Esophagus (tissue), 2 donors: ENCODE results near the gene SFT2D3. TPM values are rescaled to one million over a fixed set of nuclear protein-coding genes. Genes with fewer than 3 reads are reported as not detected.

Source experiments
- H3K27ac ChIP-seq, 2 donors: one replicate each; pipeline ENCODE4 v1.5.1; 2013; ENCODE audit warnings: low read depth in 2 of 2, mild to moderate bottlenecking in 2 of 2, inconsistent platforms in 1 of 2, low read length in 1 of 2, moderate library complexity in 1 of 2
- H3K27me3 ChIP-seq, 2 donors: one replicate each; pipeline ENCODE4 v1.6.1; 2013; ENCODE audit warnings: low read length in 2 of 2, control low read depth in 1 of 2, mild to moderate bottlenecking in 1 of 2; ENCODE audit not compliant: insufficient read depth in 2 of 2, control insufficient read depth in 1 of 2
- H3K36me3 ChIP-seq, 2 donors: one replicate each; pipeline ENCODE4 v1.6.1; 2013; ENCODE audit warnings: low read length in 1 of 2; ENCODE audit not compliant: control insufficient read depth in 2 of 2, insufficient read depth in 2 of 2
- H3K4me1 ChIP-seq, 2 donors: one replicate each; pipeline ENCODE4 v1.6.1; 2013; ENCODE audit warnings: low read length in 1 of 2; ENCODE audit not compliant: control insufficient read depth in 2 of 2, insufficient read depth in 2 of 2
- H3K4me3 ChIP-seq, 2 donors: one replicate each; pipeline ENCODE4 v1.5.1; 2013; ENCODE audit warnings: low read length in 2 of 2, mild to moderate bottlenecking in 2 of 2, low read depth in 1 of 2, moderate library complexity in 1 of 2
- H3K9me3 ChIP-seq, 2 donors: one replicate each; pipeline ENCODE4 v1.6.1; 2013; ENCODE audit warnings: mild to moderate bottlenecking in 2 of 2, low read depth in 1 of 2, low read length in 1 of 2, moderate library complexity in 1 of 2; ENCODE audit not compliant: control insufficient read depth in 2 of 2, insufficient read depth in 1 of 2
- WGBS, 2 donors: extraction: QIAGEN DNeasy Blood & Tissue Kit; methylation state at CpG; one replicate each; pipeline ENCODE4 v1.1.7; 2013; 5-methylcytosine and 5-hydroxymethylcytosine counted together
- polyA plus RNA-seq, 2 donors: library from polyadenylated mRNA; stranded (reverse); fragments of 200-250 nt; gene quantifications; one replicate each; pipeline ENCODE4 v1.2.3, GENCODE V29; 2013
- donor health status: healthy with polysubstance abuse.
- donor health status: Bipolar disorder and iron deficiency.

Gene SFT2D3
- polyA plus RNA-seq, 2 donors, result 3.8 to 4.2 TPM

- no peak overlapping the region for H3K4me3 ChIP-seq
- H3K27me3 ChIP-seq, result no peaks in the 10 kb centered on the region
- peaks cover 5 to 7% of the 10 kb centered on the region in 2 donors for H3K36me3 ChIP-seq
- 86% methylated on average over 17 of the region's 17 CpGs for WGBS, 2 donors
- peak overlapping the region in 1 of 2 donors; percentile 27 for H3K27ac ChIP-seq
- H3K4me1 ChIP-seq, result peaks cover 0 to 20% of the 10 kb centered on the region in 2 donors
- no peaks in the 10 kb centered on the region for H3K9me3 ChIP-seq
These were observed 44.1 kb upstream of the SFT2D3 start for GRCh38 chr2:127657232-127657595.

GRCh38 chr2:127658146-127658545, 43.2 kb upstream of the SFT2D3 start:
- Histone ChIP-seq H3K36me3 (peaks cover 5 to 7% of the 10 kb centered on the region in 2 donors), H3K4me3 (no peak overlapping the region), H3K27me3 (no peaks in the 10 kb centered on the region), H3K27ac (peak overlapping the region in 1 of 2 donors; percentile 75), H3K9me3 (no peaks in the 10 kb centered on the region), H3K4me1 (peaks cover 0 to 24% of the 10 kb centered on the region in 2 donors)
- WGBS, 2 donors, result 84 to 91% methylated on average over 6 of the region's 6 CpGs

GRCh38 chr2:127658641-127659407, 42.5 kb upstream of the SFT2D3 start:
- H3K27ac ChIP-seq, result peak overlapping the region; percentile 49 to 75
- H3K9me3 ChIP-seq, result no peaks in the 10 kb centered on the region
- H3K4me1 ChIP-seq, result peaks cover under 1 to 25% of the 10 kb centered on the region in 2 donors
- peaks cover 5 to 6% of the 10 kb centered on the region in 2 donors for H3K36me3 ChIP-seq
- H3K4me3 ChIP-seq, result no peak overlapping the region
- WGBS, 2 donors, result 82 to 83% methylated on average over 20 of the region's 20 CpGs
- H3K27me3 ChIP-seq, result no peaks in the 10 kb centered on the region

GRCh38 chr2:127659408-127660290, 41.6 kb upstream of the SFT2D3 start:
- peaks cover 0 to 5% of the 10 kb centered on the region in 2 donors for H3K36me3 ChIP-seq
- no peak overlapping the region for H3K4me3 ChIP-seq
- peak overlapping the region; percentile 49 to 75 for H3K27ac ChIP-seq
- WGBS, 2 donors, result 56 to 70% methylated on average over 14 of the region's 14 CpGs
- H3K9me3 ChIP-seq, result no peaks in the 10 kb centered on the region
- H3K4me1 ChIP-seq, result peaks cover 6 to 25% of the 10 kb centered on the region in 2 donors
- H3K27me3 ChIP-seq, result no peaks in the 10 kb centered on the region

GRCh38 chr2:127660291-127660578, 41.1 kb upstream of the SFT2D3 start:
- Histone ChIP-seq H3K27ac (peak overlapping the region in 1 of 2 donors; percentile 23), H3K4me3 (no peak overlapping the region)

GRCh38 chr2:127661072-127661649, 40.1 kb upstream of the SFT2D3 start:
- no peaks in the 10 kb centered on the region for H3K27me3 ChIP-seq
- H3K4me3 ChIP-seq, result no peak overlapping the region
- 80 to 84% methylated on average over 14 of the region's 14 CpGs for WGBS, 2 donors
- H3K4me1 ChIP-seq, result peaks cover 6 to 28% of the 10 kb centered on the region in 2 donors
- peaks cover 0 to 5% of the 10 kb centered on the region in 2 donors for H3K36me3 ChIP-seq
- no peaks in the 10 kb centered on the region for H3K9me3 ChIP-seq
- peak overlapping the region; percentile 50 to 57 for H3K27ac ChIP-seq

More at GRCh38 chr2:127660291-127660578, 41.1 kb upstream of the SFT2D3 start:
- Histone ChIP-seq H3K9me3 (no peaks in the 10 kb centered on the region), H3K27me3 (no peaks in the 10 kb centered on the region), H3K4me1 (peaks cover 6 to 27% of the 10 kb centered on the region in 2 donors), H3K36me3 (peaks cover 0 to 5% of the 10 kb centered on the region in 2 donors)
- 87 to 89% methylated on average over 10 of the region's 10 CpGs for WGBS, 2 donors

- Histone ChIP-seq H3K4me3 (no peak overlapping the region), H3K36me3 (peaks cover 0 to 5% of the 10 kb centered on the region in 2 donors), H3K9me3 (no peaks in the 10 kb centered on the region), H3K4me1 (peaks cover 6 to 28% of the 10 kb centered on the region in 2 donors), H3K27me3 (no peaks in the 10 kb centered on the region), H3K27ac (peak overlapping the region; percentile 50 to 57)
- WGBS, 2 donors, result 47 to 53% methylated on average over 9 of the region's 9 CpGs
These were observed 39.3 kb upstream of the SFT2D3 start for GRCh38 chr2:127661949-127662510.

GRCh38 chr2:127662937-127663565, 38.2 kb upstream of the SFT2D3 start:
- Histone ChIP-seq H3K27me3 (no peaks in the 10 kb centered on the region), H3K4me1 (peaks cover 6 to 28% of the 10 kb centered on the region in 2 donors), H3K4me3 (no peak overlapping the region), H3K27ac (peak overlapping the region; percentile 59 to 63), H3K36me3 (peaks cover 0 to 5% of the 10 kb centered on the region in 2 donors), H3K9me3 (no peaks in the 10 kb centered on the region)
- WGBS, 2 donors, result 44 to 60% methylated on average over 9 of the region's 9 CpGs
